Measurements from ENCODE around the gene CST9.

CST9 gene

DNA sequence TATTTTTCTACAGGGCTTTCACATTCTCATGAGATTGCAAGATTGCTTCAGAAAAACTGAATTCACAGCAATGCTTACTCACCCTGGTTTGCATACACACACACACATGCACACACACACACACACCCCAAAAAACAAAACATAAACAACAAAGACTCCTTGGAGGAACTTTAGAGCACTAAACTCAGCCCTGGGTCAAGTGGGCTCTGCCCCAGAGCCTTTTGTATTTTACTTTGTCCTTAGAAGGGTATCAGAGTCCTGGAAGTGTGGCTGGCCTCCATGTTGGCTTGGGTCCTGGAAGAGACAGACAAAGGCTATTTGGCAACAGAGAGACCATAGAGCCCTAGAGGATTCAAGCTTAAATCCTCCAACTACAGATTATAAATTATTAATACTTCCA lies 8.0 kb upstream of the CST9 start:
- no peaks in the 10 kb centered on the region for H3K27me3 Mint-ChIP-seq
- no peak overlapping the region for H3K4me3 Mint-ChIP-seq
- peaks cover 4% of the 10 kb centered on the region for H3K9me3 Mint-ChIP-seq

DNA sequence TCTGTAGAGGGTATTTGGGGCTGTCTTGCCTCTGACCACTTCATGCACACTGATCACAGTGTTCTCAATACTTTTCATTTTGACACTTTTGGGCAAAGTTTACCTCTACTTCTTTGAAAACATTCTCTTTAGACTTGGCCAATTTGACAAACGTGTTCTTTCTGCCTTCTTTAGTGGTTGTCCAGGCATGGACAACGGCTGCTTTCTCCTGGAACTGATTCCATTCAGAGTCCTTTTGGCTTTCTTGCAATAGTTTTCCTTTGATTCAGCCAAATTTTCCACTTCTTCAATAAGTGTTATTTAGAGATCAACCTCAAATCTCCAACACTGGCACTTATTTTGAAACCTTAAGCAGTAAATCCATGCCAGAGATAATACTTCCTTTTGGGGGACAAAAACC lies 6.7 kb upstream of the CST9 start:
- no peak overlapping the region for H3K27ac Mint-ChIP-seq

More for the DNA sequence above, 8.0 kb upstream of the CST9 start:
- no peak for ATAC-seq
- H3K27ac Mint-ChIP-seq, result no peak overlapping the region
- H3K36me3 Mint-ChIP-seq, result no peaks in the 10 kb centered on the region
- no peaks in the 10 kb centered on the region for H3K4me1 Mint-ChIP-seq

DNA sequence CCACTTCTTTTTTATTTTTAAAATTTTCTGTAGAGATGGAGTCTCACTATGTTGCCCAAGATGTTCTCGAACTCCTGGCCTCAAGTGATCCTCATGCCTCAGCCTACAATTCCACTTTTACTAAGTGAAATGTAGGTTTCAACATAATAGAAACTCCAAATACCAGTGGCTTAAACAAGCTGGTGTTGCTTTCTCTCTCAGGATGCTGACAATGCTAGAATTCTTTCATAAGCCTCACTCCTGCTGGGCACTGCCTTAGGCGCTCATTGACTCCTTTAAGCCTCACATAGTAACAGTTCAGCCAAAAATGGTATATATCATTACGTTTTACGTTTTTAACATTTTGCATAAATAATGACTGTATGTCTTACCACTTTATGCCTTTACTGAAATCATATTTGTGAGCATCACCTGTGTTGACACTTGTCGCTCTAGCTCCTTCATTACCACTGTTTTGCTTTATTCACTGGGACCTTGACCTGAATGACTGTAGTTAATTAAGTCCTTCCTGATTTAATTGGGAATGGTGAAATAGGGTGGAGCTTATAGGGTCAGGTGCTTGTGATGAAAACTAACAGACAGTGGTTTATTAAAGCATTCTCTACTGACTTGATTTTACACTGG lies 3.9 kb upstream of the CST9 start:
- H3K36me3 Mint-ChIP-seq, result no peaks in the 10 kb centered on the region
- H3K9me3 Mint-ChIP-seq, result no peaks in the 10 kb centered on the region
- no peak overlapping the region for H3K27ac Mint-ChIP-seq
- no peaks in the 10 kb centered on the region for H3K27me3 Mint-ChIP-seq
- ATAC-seq, result no peak
- no peaks in the 10 kb centered on the region for H3K4me1 Mint-ChIP-seq
- H3K4me3 Mint-ChIP-seq, result no peak overlapping the region

More for the DNA sequence above, 6.7 kb upstream of the CST9 start:
- Mint-ChIP-seq H3K27me3 (no peaks in the 10 kb centered on the region), H3K36me3 (no peaks in the 10 kb centered on the region), H3K4me3 (no peak overlapping the region), H3K9me3 (peaks cover 4% of the 10 kb centered on the region), H3K4me1 (no peaks in the 10 kb centered on the region)
- no peak for ATAC-seq

DNA sequence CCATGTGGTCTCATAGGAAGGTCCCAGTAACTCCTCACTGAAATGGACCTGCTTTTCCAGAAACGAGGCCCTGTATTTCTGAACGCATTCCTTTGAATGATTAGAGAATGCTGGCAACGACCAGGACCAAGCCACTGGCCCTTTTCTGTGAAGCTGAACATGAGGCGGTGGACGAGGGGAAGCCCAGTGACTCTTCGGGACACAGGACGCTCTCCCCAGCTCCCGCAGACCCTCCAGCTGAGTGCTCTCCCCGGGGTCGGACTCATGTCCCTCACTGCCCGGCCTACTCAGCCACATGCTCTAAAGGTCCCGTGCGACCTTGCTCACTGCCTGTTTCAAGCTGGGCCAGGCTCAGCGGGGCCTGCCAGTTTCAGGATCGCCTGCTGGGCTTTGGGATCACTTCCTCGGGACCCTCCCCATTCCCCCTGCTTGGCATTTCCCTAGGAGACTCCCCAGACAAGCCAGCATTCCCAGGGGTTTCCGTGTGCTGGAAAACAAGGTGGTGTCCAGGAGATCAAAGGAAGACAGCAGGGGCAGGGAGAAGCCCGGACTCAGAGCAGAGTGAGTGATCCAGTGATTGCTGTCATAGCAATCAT lies 2.6 kb upstream of the CST9 start:
- Mint-ChIP-seq H3K27me3 (no peaks in the 10 kb centered on the region), H3K4me3 (no peak overlapping the region), H3K27ac (no peak overlapping the region), H3K36me3 (no peaks in the 10 kb centered on the region), H3K9me3 (no peaks in the 10 kb centered on the region), H3K4me1 (no peaks in the 10 kb centered on the region)
- ATAC-seq, result no peak

DNA sequence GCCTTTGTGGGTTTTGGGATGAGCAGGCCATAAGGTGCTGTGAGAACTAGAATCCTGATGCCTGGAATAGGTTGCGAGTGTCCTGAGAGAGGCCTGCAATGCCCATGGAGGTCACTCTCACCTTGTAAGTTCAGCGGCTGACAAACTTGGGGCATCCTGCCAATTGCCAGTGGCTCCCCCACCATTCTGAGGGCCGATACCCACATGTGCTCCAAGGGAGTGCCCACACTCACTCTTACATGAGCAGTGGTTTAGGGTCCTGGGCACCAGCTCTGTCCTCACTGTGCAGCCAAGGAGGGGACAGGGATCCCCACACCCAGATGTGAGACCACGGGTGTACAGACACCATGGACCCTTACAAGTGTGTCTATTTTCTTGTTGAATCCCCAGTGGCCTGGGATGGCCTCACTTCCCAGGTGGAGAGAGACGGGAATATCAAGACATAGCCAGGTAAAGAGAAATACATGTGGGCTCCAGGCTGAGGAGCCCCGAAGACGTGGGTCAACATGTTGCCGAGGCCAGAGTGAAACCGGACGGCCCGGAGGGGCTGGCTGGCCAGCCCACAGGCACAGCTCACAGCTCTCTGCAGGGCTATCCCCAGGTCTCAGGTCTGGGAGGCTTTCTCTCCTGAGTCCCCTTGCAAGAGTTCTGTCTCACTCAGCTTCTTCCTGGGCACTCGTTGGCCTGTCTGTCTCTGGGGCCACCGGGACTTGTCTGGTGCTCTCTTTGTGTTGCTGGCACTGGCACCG lies 2.0 kb upstream of the CST9 start:
- Mint-ChIP-seq H3K27me3 (peaks cover 5% of the 10 kb centered on the region), H3K36me3 (no peaks in the 10 kb centered on the region), H3K4me1 (no peaks in the 10 kb centered on the region), H3K4me3 (no peak overlapping the region), H3K27ac (no peak overlapping the region), H3K9me3 (no peaks in the 10 kb centered on the region)
- ATAC-seq, result no peak

DNA sequence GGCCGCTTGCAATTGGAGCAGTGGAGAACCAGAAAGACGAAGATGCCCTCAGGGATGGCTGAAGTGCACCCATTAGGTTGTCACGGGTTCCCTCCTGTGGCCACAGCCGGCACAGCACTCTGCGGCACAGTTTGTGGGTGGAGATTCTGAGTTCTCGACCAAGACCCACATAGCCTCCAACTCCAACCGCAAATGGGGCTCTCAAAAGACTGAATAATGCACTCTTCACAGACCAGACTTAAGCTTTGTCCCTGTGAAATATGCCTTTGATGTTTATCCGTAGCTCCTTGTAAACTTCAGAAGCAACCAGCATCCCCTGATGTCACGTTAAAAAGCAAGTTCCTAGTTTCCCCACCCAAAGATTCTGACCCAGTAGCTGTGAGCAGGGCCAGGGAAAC lies 934 bp upstream of the CST9 start:
- peak; percentile 56 for ATAC-seq
- Mint-ChIP-seq H3K27ac (no peak overlapping the region), H3K27me3 (peaks cover 11% of the 10 kb centered on the region), H3K9me3 (no peaks in the 10 kb centered on the region), H3K36me3 (no peaks in the 10 kb centered on the region), H3K4me1 (no peaks in the 10 kb centered on the region), H3K4me3 (no peak overlapping the region)

DNA sequence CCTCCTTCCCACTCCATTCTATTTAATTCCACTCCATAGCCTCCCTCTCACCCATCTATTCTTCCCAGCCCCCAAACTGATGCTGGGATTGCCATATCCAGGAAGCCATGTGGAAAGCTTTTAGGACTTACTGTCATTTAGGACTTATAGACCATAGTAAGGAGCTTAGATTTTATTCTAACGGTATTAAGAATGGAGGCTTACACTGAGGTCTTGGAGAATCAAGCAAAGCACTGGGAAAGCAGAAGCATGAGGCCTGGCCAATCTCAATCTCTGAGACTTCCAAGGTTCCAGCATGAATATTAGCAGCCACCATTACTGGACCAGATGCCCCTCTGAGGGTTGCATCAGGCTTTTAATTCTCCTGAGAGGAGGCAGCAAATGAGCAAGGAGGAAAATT lies 1.4 kb downstream of the CST9 start:
- Mint-ChIP-seq H3K9me3 (no peaks in the 10 kb centered on the region), H3K36me3 (no peaks in the 10 kb centered on the region), H3K4me1 (no peaks in the 10 kb centered on the region), H3K27ac (no peak overlapping the region), H3K4me3 (no peak overlapping the region), H3K27me3 (peaks cover 11% of the 10 kb centered on the region)
- no peak for ATAC-seq

DNA sequence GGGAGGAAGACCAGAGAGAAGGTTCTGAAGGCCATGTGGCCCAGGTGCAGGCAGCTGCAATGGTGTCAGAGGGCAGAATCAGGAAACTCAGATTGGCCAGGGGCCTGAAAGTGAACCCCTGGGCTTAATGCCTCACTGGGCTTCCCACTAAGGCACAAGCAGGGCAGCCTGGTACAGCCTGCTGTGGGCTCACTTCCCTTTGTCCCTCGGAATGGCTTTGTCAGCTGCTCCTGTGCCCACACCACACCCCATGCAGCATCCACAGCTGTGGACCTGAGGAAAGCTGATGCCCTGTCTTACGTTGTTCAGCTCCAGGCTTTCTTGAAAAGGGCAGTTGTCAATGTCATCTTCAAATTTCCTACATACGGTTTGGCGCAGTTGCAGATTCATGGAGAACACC lies 2.4 kb downstream of the CST9 start:
- H3K36me3 Mint-ChIP-seq, result no peaks in the 10 kb centered on the region
- no peaks in the 10 kb centered on the region for H3K4me1 Mint-ChIP-seq
- ATAC-seq, result no peak
- H3K4me3 Mint-ChIP-seq, result no peak overlapping the region
- H3K27ac Mint-ChIP-seq, result no peak overlapping the region
- H3K9me3 Mint-ChIP-seq, result no peaks in the 10 kb centered on the region
- H3K27me3 Mint-ChIP-seq, result peaks cover 11% of the 10 kb centered on the region

DNA sequence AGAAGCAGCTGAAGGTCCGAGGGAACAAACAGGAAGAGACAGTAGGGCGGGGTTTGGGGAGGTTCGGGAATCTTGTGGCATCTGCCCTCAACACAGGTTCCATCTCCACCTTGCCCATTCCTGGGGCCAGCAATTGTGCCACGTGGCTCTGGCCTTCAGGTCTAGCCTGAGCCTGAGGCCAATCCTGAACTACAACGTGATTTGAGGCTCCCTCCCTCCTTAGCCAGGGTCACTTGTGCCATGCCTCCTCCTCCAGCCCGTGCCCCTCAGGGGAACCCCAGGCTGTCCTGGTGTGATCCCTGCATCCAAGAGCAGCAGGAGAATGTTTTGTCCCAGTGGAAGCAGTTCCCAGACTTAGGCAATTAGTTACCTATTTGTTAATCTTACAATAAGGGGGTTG lies 3.0 kb downstream of the CST9 start:
- Mint-ChIP-seq H3K4me3 (no peak overlapping the region), H3K4me1 (no peaks in the 10 kb centered on the region), H3K27me3 (peaks cover 11% of the 10 kb centered on the region), H3K9me3 (no peaks in the 10 kb centered on the region), H3K27ac (no peak overlapping the region), H3K36me3 (no peaks in the 10 kb centered on the region)
- ATAC-seq, result no peak

DNA sequence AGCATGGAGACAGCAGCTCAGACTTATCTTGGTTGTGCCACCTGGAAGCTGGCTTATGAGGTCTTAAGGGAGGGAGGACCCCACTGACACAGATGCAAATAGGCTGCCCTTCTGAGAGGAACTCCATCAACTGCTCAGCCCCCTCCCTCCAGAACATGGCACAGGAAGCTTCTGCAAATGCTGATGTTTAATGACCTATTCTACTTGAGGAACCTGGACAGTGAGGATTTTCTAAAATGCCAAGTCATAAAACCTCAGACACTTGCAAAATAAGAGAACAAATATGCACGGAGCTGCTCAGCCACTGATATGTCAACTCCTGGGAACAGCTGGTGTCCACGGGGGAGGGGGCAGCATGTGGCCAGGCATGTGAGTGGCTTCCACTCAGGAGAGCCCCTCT lies 3.5 kb downstream of the CST9 start:
- Mint-ChIP-seq H3K27ac (no peak overlapping the region), H3K27me3 (peaks cover 11% of the 10 kb centered on the region), H3K4me3 (no peak overlapping the region), H3K9me3 (no peaks in the 10 kb centered on the region), H3K36me3 (no peaks in the 10 kb centered on the region), H3K4me1 (no peaks in the 10 kb centered on the region)
- no peak for ATAC-seq

DNA sequence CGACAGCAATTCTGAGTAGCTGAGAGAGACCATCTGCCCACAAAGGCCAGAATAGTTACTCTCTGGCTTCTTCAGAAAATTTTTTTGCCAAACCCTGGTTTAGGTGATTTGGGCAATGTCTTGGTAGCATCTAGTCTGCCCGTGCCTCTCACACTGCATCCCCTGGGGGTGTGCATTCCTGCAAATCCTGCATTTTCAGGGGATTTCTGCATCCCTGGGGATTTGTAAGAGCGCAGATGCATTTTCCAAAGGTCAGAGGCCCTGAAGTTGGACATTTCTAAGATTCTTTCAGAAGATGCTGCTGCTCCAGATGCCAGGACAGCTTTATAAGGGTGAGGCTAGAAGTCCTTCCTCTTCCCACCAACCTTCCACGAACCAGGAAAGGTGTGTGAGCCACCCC lies 4.0 kb downstream of the CST9 start:
- Mint-ChIP-seq H3K27me3 (peaks cover 11% of the 10 kb centered on the region), H3K27ac (no peak overlapping the region), H3K4me1 (no peaks in the 10 kb centered on the region), H3K4me3 (no peak overlapping the region), H3K36me3 (no peaks in the 10 kb centered on the region), H3K9me3 (no peaks in the 10 kb centered on the region)
- no peak for ATAC-seq

DNA sequence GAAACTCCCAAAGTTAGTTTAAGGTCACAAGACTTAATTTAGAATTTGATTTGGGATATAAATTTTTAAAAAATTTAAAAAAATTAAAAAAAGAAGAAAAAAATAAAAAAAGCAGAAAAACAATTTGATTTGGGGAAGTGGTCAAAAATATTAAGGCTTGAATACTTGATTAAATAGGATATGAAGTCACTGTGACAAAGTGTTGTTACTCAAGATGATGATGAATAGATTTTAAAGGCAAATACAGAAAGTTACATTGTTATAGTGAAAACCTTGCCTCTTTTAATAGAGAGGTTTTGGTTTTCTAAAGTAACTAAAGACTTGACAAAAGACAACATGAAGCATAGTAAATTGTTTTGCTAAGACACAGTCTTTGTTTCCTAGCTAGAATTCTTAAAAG lies 7.2 kb downstream of the CST9 start:
- H3K4me1 Mint-ChIP-seq, result no peaks in the 10 kb centered on the region
- no peak overlapping the region for H3K4me3 Mint-ChIP-seq
- ATAC-seq, result no peak
- peaks cover 11% of the 10 kb centered on the region for H3K27me3 Mint-ChIP-seq
- no peak overlapping the region for H3K27ac Mint-ChIP-seq
- no peaks in the 10 kb centered on the region for H3K36me3 Mint-ChIP-seq
- no peaks in the 10 kb centered on the region for H3K9me3 Mint-ChIP-seq

DNA sequence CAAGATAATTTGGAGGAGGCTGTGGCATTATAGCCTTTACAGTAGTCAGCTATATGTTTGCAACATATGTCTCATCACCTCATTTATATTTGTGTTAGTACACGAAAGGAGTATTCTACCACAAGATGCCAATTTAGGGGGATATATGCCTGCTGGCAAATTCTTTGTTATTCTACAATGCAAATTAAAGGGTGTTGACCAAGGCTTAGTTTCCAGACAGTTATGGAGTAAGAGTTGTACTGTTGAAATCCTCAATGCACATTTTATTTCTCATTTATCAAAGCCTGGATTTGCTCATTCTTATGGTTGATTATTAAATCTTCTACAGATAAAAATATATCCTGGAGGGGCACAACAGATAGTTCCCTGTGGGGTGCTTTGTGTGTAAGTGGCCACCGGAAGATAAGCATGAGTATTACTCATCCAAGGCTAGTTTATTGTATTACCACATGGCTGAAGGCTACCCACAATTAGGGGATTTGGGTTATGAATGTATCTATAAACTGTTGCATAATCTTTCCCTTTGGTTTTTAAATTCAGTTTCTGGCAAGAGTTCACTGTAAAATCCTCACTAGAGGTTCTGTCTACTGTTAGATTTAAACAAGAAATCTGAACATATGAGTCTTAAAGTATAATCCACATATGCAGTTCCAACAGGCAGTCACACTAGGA lies 9.0 kb downstream of the CST9 start:
- H3K4me3 Mint-ChIP-seq, result no peak overlapping the region
- H3K9me3 Mint-ChIP-seq, result no peaks in the 10 kb centered on the region
- H3K27ac Mint-ChIP-seq, result no peak overlapping the region
- H3K36me3 Mint-ChIP-seq, result no peaks in the 10 kb centered on the region
- H3K27me3 Mint-ChIP-seq, result no peaks in the 10 kb centered on the region
- ATAC-seq, result no peak
- no peaks in the 10 kb centered on the region for H3K4me1 Mint-ChIP-seq

DNA sequence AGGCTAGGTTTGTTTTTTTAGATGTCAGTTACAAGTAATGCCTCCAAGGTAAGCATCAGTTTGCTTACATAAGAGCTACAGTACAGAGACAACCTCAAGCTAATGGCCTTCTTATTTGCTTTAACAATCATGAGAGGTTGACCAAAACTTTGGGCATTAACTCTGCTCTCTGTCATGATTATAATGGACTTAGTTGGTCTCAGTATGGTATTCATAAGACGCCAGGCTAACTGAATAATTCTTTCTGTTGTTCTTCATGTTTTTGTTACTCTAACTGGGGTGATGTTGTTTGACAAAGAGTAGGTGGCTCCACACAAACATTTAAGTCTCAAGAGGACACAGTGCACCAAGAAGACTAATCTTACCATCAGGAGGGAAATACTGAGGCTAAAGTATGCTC lies 9.8 kb downstream of the CST9 start:
- no peak for ATAC-seq
- Mint-ChIP-seq H3K4me1 (no peaks in the 10 kb centered on the region), H3K36me3 (no peaks in the 10 kb centered on the region), H3K4me3 (no peak overlapping the region), H3K9me3 (no peaks in the 10 kb centered on the region), H3K27me3 (no peaks in the 10 kb centered on the region), H3K27ac (no peak overlapping the region)

DNA sequence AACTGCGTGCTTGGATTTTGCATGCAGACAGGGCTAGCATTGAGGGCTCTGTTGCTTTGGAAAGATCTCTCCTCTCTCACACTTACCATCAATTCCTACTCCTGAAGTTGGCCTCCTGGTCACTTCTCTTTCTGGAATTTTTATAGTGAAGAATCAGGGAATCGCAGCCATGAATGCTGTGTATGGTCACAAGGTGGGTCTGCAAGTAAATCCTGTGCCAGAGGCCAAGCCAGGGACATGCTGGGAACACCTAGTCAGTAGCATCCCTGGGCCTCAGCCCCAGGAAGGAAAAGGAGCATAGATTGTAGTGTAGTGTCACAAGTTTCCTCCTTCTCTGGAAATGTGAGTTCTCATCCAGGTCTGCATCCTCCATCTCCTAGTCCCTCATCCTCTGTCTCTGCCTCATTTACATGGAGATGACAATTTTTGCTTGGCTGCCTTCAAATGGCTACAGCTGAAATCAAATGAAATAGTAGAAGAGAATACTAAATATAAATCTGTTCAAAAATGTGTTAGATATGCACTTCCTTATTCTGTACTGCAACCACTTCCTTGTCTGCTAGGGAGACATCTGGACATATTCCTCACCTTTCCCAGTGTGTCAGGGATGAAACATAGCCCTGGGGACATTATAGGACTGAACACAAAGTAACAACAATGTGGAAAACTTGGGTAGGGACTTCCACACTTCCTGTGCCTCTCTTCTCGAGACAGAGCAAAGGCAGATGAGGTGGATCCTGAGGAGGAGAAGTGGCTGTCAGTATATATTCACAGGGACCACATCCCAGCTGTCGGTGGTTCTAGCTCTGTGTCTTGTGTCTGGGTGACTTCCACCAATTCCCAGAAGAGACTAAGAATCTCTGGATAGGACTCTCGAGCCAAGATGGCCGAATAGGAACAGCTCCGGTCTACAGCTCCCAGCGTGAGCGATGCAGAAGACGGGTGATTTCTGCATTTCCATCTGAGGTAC lies 17.0 kb downstream of the CST9 start:
- H3K27me3 Mint-ChIP-seq, result peaks cover 26% of the 10 kb centered on the region
- H3K36me3 Mint-ChIP-seq, result no peaks in the 10 kb centered on the region
- ATAC-seq, result no peak
- no peaks in the 10 kb centered on the region for H3K4me1 Mint-ChIP-seq
- no peak overlapping the region for H3K27ac Mint-ChIP-seq
- no peak overlapping the region for H3K4me3 Mint-ChIP-seq
- H3K9me3 Mint-ChIP-seq, result no peaks in the 10 kb centered on the region
